Ovary (tissue), 3 donors: ENCODE data around the gene MTMR2.

Experiments used
- CTCF ChIP-seq, 3 donors: fragments of 450-650 bp in 2 of 3; fragments of 200-600 bp in 1 of 3; IDR thresholded peaks; one replicate each; pipeline versions ENCODE4 v1.5.1 to v1.8.0; 2016 to 2022; ENCODE audit warnings: antibody characterized with exemption in 3 of 3, mild to moderate bottlenecking in 1 of 3
- POLR2A ChIP-seq: fragments of 450-650 bp; IDR thresholded peaks from one replicate; pipeline ENCODE4 v1.6.1; 2017; ENCODE audit warnings: antibody characterized with exemption, mild to moderate bottlenecking, moderate library complexity
- donor health status: DM: no; HTN: no; CAD: no.

GRCh38 chr11:95867105-95867504 lies 56.8 kb downstream of the MTMR2 start:
- no peak for TF ChIP-seq POLR2A
- no peak for TF ChIP-seq CTCF (IDR thresholded peaks at IDR 0.05)
